Endothelial cell of umbilical vein (primary cell): Measurements from ENCODE around the gene PYGB. TPM values are rescaled to one million over a fixed set of nuclear protein-coding genes. Genes with fewer than 3 reads are reported as not detected.

ENCODE experiments used
- BruUV-seq: library from RNA; stranded (reverse); fragments of 400-500 nt; replicated peaks from 2 replicates; lab custom pipeline; 2021; lab: Mats Ljungman, UMichigan
- CTCF ChIA-PET: fragments of 300-600, 350-600 bp; sonication (Branson Sonifier 250); formaldehyde crosslinking; loops from one replicate; lab custom pipeline; 2021; ENCODE audit warnings: antibody characterized with exemption, inconsistent platforms; lab: Charles Lee
- POLR2A ChIA-PET: fragments of 300-600, 350-600 bp; sonication (Branson Sonifier 250); formaldehyde crosslinking; loops from one replicate; lab custom pipeline; 2021; ENCODE audit warnings: antibody characterized with exemption, inconsistent platforms; lab: Charles Lee
- DNase-seq: peaks from one replicate; pipeline ENCODE4 v3.0.0-alpha.2; 2011; ENCODE audit warnings: low read depth, low spot score
- FAIRE-seq: peaks from 2 replicates; lab custom pipeline; 2011; peaks lifted over from hg19 to GRCh38; lab: Jason Lieb, UNC
- H2AFZ ChIP-seq: 2 replicates; pipeline ENCODE4 v1.6.0; 2012; ENCODE audit warnings: low read depth, low read length, control low read depth, inconsistent platforms
- H3K27ac ChIP-seq: 2 replicates; pipeline ENCODE4 v1.5.1; 2011; ENCODE audit warnings: low read depth, mild to moderate bottlenecking, control low read depth, low read length, moderate library complexity; ENCODE audit not compliant: insufficient read depth
- H3K27me3 ChIP-seq, 2 experiments: 2 replicates each; pipeline versions ENCODE4 v1.6.0 to v1.6.1; 2011; ENCODE audit warnings: low read length in 2 of 2, mixed read lengths in 1 of 2; ENCODE audit not compliant: control insufficient read depth in 2 of 2, insufficient read depth in 2 of 2
- H3K36me3 ChIP-seq, 2 experiments: 2 replicates in 1 of 2; 3 replicates in 1 of 2; pipeline ENCODE4 v1.5.1; 2011; ENCODE audit warnings: low read length in 2 of 2, mild to moderate bottlenecking in 1 of 2, moderate library complexity in 1 of 2; ENCODE audit not compliant: control insufficient read depth in 2 of 2, insufficient read depth in 2 of 2; ENCODE audit errors: extremely low read depth in 1 of 2
- H3K4me1 ChIP-seq: 3 replicates; pipeline ENCODE4 v1.5.1; 2011; ENCODE audit warnings: mild to moderate bottlenecking, low read length; ENCODE audit not compliant: control insufficient read depth, insufficient read depth; ENCODE audit errors: extremely low read depth
- H3K4me2 ChIP-seq: 2 replicates; pipeline ENCODE4 v1.6.1; 2011; ENCODE audit warnings: low read length, control low read depth, mixed read lengths; ENCODE audit not compliant: insufficient read depth
- H3K4me3 ChIP-seq, 3 experiments: fragments of 200-600 bp in 1 of 3; sonication (generic), shearing (Covaris generic) in 1 of 3; replicated peaks in 1 of 3; 2 replicates each; pipeline ENCODE4 v1.5.1; 2011 to 2016; ENCODE audit warnings: control low read depth in 3 of 3, low read length in 3 of 3, mild to moderate bottlenecking in 2 of 3, inconsistent platforms in 1 of 3, low read depth in 1 of 3, moderate library complexity in 1 of 3; ENCODE audit not compliant: insufficient read depth in 1 of 3
- H3K79me2 ChIP-seq: 2 replicates; pipeline ENCODE4 v1.6.0; 2012; ENCODE audit warnings: low read length, inconsistent platforms; ENCODE audit not compliant: control insufficient read depth, insufficient read depth
- H3K9ac ChIP-seq: replicated peaks from 2 replicates; pipeline ENCODE3; 2011; ENCODE audit warnings: low read length, control low read depth; ENCODE audit not compliant: insufficient read depth; ENCODE audit errors: extremely low read depth
- H3K9me1 ChIP-seq: replicated peaks from 3 replicates; pipeline ENCODE4 v1.6.0; 2011; ENCODE audit warnings: mild to moderate bottlenecking, low read length; ENCODE audit not compliant: control insufficient read depth, insufficient read depth; ENCODE audit errors: extremely low read depth
- H3K9me3 ChIP-seq: replicated peaks from 2 replicates; pipeline ENCODE4 v1.5.1; 2012; ENCODE audit warnings: low read length, inconsistent platforms; ENCODE audit not compliant: control insufficient read depth, insufficient read depth
- H4K20me1 ChIP-seq: replicated peaks from 2 replicates; pipeline ENCODE3; 2011; ENCODE audit warnings: mild to moderate bottlenecking, low read length; ENCODE audit not compliant: control insufficient read depth, insufficient read depth; ENCODE audit errors: extremely low read depth
- EZH2 ChIP-seq: IDR thresholded peaks from 2 replicates; pipeline ENCODE4 v1.6.1; 2012; ENCODE audit warnings: borderline replicate concordance, low read depth, mild to moderate bottlenecking, moderate library complexity, low read length, inconsistent platforms; ENCODE audit not compliant: severe bottlenecking
- FOS ChIP-seq: IDR thresholded peaks from 2 replicates; pipeline ENCODE4 v1.6.1; 2011; ENCODE audit warnings: mild to moderate bottlenecking, low read length, moderate library complexity, borderline replicate concordance; ENCODE audit not compliant: insufficient read depth
- dilution Hi-C: fragments of 300-500 bp; cut with MboI; formaldehyde crosslinking; loops from one replicate; pipeline ENCODE4 v1.15.0; 2019; ENCODE audit warnings: low sequenced_read_pairs; ENCODE audit not compliant: extremely low pct_ligation_motif_present
- intact Hi-C: fragments of 100-400 bp; cut with micrococcal nuclease; formaldehyde crosslinking; loops from one replicate; pipeline ENCODE4 v1.10.0; 2022
- polyA plus RNA-seq, 4 experiments: library from polyadenylated mRNA; depleted of rRNA in 3 of 4; stranded (reverse) in 3 of 4; unstranded in 1 of 4; fragments of >200 nt; gene quantifications; 2 replicates each; pipeline versions ENCODE4 v1.2.1 to v1.2.3, GENCODE V29; 2011 to 2012; ENCODE audit warnings: missing spikeins in 1 of 4
- total RNA-seq: library from RNA; stranded (reverse); gene quantifications from 2 replicates; pipeline ENCODE4 v1.2.3, GENCODE V29; 2021
- TF ChIP-seq, protein P1 (sequence below), 2 donors: IDR thresholded peaks; 1 replicate in 1 of 2; 2 replicates in 1 of 2; pipeline ENCODE4 v1.5.1; 2011; ENCODE audit warnings: low read length in 2 of 2, mild to moderate bottlenecking in 2 of 2, moderate library complexity in 2 of 2, control low read depth in 1 of 2, inconsistent platforms in 1 of 2, low read depth in 1 of 2; ENCODE audit not compliant: insufficient read depth in 1 of 2; ENCODE audit errors: extremely low read depth in 1 of 2

The PYGB gene
- total and polyA plus RNA-seq, 2 donors (not counting 3 experiments of a cell fraction or from before 2014, with no cell fraction given): 36.1 to 60.2 TPM

GRCh38 chr20:25288291-25289181, 40.7 kb downstream of the PYGB start:
- no TSS peak for BruUV-seq
- Histone ChIP-seq H3K27me3 (no peaks in the 10 kb centered on the region), H3K27ac (no peak overlapping the region), H3K4me3 (no peak overlapping the region), H3K9me1 (no peaks in the 10 kb centered on the region), H3K9ac (no peak overlapping the region), H3K4me2 (no peak overlapping the region), H3K79me2 (no peaks in the 10 kb centered on the region), H3K9me3 (no peaks in the 10 kb centered on the region), H2AFZ (no peak overlapping the region), H4K20me1 (no peaks in the 10 kb centered on the region), H3K4me1 (no peaks in the 10 kb centered on the region), H3K36me3 (peaks cover 8 to 46% of the 10 kb centered on the region in 2 experiments)
- TF ChIP-seq EZH2 (no peak), FOS (no peak)
- TF ChIP-seq, protein P1, sequence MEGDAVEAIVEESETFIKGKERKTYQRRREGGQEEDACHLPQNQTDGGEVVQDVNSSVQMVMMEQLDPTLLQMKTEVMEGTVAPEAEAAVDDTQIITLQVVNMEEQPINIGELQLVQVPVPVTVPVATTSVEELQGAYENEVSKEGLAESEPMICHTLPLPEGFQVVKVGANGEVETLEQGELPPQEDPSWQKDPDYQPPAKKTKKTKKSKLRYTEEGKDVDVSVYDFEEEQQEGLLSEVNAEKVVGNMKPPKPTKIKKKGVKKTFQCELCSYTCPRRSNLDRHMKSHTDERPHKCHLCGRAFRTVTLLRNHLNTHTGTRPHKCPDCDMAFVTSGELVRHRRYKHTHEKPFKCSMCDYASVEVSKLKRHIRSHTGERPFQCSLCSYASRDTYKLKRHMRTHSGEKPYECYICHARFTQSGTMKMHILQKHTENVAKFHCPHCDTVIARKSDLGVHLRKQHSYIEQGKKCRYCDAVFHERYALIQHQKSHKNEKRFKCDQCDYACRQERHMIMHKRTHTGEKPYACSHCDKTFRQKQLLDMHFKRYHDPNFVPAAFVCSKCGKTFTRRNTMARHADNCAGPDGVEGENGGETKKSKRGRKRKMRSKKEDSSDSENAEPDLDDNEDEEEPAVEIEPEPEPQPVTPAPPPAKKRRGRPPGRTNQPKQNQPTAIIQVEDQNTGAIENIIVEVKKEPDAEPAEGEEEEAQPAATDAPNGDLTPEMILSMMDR (IDR thresholded peaks at IDR 0.05; ENCODE audit: extremely low read depth in 1 of 2, insufficient read depth in 1 of 2, low read depth in 1 of 2, low read length in 2 of 2): no peak
- FAIRE-seq (no peak), DNase-seq (no peak)
- POLR2A ChIA-PET: no interaction called here
- CTCF ChIA-PET: interaction anchor here (1.2 to 2.0 kb wide), 2 partner anchors 8 to 111 kb away, joined by 3 to 6 read pairs; no protein-coding TSS in a partner anchor
- intact Hi-C loops (no loop called here), dilution Hi-C loops (no loop called here)
